ENCODE data around the gene LRRC75B.
"Not testable (repeated sequence)": the region's sequence is repeated elsewhere in the genome, so short reads cannot be mapped to it uniquely, and the experiment has no call there.

Gene LRRC75B

GRCh38 chr22:24602105-24602749, 9.4 kb upstream of the LRRC75B start:
- not testable (repeated sequence) for DNase-seq

GRCh38 chr22:24601217-24602104, 8.6 kb upstream of the LRRC75B start:
- DNase-seq: no peak

GRCh38 chr22:24599958-24600715, 7.3 kb upstream of the LRRC75B start:
- DNase-seq: not testable (repeated sequence)

DNA sequence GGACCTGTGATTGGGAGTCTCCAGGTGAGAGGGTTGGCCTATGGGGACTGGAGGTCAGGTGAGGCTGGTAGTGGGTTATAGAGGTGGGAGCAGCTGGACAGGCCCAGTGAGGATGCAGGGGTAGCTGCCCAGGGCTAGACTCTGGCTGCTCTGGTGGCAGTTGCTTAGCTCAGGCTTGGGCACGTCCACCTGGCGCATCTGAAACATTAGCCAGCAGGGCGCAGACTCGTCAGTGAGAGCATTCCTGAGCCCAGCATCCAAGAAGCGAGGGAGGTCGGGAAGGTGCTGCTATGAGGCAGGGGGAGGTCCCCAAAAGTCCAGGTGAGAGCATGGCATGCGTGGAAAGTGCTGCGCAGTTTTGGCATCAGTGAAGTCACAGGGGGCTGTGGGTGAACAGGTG, 6.6 kb upstream of the LRRC75B start:
- no peak for DNase-seq

GRCh38 chr22:24597076-24597475, 4.2 kb upstream of the LRRC75B start:
- DNase-seq: not testable (repeated sequence)

GRCh38 chr22:24595863-24596262, 3.0 kb upstream of the LRRC75B start:
- DNase-seq: no peak

DNA sequence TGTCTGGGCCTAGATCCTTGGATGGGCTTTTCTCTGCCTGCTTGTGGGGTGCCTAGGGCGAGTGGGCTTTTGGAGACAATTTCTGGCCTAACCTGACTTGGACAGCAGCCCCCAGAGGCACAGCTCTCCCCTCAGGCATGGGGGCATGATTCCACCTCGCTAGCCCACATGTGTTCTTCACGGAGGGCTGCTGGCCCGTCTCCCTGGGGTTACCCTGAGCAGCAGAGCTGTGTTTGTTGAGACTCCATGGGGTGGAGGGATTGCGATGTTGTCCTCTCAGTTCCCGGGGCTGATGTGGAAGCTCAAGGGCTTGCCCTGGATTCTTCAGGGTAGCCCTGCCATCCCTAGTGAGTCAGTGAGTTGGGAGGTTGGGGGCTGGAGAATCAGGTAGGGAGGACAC, 2.4 kb upstream of the LRRC75B start:
- DNase-seq: no peak

GRCh38 chr22:24594569-24595120, 1.8 kb upstream of the LRRC75B start:
- no peak for DNase-seq

DNA sequence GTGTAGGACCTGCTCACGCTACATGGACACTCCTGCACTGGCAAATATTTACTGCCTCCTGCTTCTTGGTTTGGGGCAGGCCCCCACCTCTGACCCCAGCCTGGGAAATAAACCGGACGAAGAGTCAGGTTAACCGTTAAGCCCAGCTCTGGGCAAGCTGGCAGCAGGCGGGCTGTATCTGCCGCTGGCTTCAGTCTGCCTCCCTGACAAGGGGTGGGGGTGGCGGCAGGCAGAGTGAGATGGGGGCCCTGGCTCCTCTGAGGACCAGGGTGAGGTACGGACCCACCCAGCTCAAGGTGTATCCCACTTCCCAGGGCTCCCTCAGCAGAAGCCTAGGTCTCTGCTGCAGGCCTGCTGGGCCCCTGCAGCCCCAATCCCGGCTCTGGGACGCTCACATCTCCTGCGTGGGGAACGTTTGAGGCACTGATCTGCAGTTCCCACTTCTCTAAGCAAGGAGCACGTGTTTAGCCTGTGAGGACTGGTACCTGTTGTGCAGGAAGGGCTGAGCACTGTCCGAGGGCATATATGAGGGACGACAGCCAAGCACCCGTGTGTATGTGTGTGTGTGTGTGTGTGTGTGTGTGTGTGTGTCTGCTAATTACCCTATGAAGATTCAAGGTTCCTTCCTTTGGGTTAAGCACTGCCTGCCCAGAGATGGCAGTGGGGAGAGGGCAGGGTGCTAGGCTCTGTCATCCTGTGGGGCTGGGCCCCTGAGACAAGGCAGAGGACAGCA, 1.1 kb upstream of the LRRC75B start:
- no peak for DNase-seq

DNA sequence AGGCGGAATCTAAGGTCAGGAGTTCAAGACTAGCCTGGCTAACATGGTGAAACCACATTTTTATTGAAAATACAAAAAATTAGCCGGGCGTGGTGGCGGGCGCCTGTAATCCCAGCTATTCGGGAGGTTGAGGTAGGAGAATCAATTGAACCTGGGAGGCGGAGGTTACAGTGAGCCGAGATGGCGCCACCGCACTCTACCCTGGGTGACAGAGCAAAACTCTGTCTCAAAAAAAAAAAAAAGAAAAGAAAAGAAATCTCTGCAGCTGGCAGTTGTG, 624 bp upstream of the LRRC75B start:
- DNase-seq: not testable (repeated sequence)

- peak in 1 of 2 donors; percentile 21 for DNase-seq
Measured at GRCh38 chr22:24592058-24592850, 619 bp downstream of the LRRC75B start.

DNA sequence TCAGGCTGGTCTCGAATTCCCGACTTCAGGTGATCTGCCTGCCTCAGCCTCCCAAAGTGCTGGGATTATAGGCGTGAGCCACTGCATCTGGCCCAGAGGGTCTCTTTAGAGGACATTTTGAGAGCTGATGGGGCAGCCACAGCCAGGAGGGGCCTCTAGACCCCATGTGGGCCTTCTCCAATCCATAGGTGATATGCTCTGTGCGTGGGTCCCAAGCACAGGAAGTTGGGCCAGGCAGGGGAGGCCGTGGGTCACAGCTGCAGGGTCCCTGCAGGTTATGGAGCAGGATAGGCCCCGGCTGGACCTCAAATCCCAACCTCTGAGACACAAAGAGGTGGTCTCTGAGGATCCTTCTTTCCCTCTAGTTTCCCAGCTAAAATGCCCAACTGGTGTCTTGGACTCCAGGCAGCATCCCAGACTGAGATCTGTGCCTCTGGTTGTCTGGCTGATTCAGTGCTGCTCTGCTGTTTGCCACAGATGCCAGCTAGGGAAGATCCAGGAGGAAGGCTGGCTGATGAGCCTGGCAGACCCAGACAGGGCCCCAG, 1.5 kb downstream of the LRRC75B start:
- DNase-seq: no peak

- DNase-seq: no peak
Measured at GRCh38 chr22:24590596-24591173, 2.2 kb downstream of the LRRC75B start.

GRCh38 chr22:24589518-24590030, 3.3 kb downstream of the LRRC75B start:
- no peak for DNase-seq

GRCh38 chr22:24588757-24589481, 4.0 kb downstream of the LRRC75B start:
- DNase-seq: no peak

DNA sequence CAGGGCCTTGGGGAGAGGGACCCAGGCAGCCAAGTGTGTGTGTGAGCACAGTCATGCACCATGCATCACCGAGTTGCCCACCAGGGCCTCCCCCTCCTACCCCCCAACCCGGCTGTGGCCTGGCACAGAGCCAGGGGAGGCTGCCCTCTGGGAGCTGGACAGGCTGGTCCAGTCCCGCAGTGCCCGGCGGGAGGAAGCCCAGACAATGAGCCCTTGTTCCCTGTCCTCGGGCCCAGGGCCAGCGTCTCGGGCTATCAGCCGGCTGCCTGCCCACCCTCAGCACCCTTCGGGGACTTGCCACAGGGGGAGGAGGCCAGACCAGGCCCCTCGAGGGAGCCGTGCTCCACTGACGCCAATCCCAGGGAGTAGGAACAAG, 4.5 kb downstream of the LRRC75B start:
- DNase-seq: no peak

DNA sequence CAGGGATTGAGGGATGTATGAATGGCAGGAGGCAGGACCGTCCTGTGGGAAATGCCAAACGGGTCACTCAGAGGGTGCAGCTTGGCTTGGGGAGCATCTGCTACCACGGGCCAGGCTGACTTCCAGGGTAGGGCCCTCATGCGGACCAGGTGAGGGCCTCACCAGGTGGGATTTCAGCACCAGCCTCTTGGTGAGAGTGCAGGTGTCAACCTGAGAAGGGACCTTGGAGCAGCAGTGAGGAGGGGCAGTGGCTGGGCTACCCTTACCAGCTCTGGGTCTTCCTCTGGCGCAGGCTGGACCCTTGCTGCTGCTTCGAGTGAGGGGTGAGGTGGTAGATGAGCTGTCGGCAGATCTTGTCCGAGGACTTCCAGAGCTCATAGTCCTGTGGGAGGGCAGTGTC, 4.9 kb downstream of the LRRC75B start:
- DNase-seq: no peak

GRCh38 chr22:24587251-24587650, 5.6 kb downstream of the LRRC75B start:
- DNase-seq: no peak

- no peak for DNase-seq
Measured at GRCh38 chr22:24585927-24586546, 6.8 kb downstream of the LRRC75B start.

DNA sequence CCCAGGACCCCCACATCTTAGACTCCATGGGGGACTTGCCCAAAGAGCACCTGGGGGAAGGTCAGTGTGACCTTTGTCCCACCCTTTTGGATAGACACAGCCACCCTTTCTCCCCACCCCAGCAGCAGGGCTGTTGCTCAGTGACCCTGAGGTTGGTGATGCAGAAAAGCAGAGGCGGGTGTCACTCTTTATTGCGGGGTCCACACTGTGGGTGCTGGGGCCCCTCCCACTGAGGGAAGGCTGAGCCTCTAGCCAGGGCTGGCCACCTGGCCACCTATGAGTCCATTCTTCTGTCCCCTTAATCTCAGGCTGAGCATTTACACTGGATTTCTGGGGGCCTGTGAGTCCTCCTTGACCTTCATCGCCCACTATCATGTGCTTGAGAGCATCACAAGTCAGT, 7.4 kb downstream of the LRRC75B start:
- no peak for DNase-seq
